Loucy (cell line): ENCODE data around the gene DES.

ENCODE experiments used
- EZH2phosphoT487 ChIP-seq: fragments of 200-600 bp; IDR thresholded peaks from 2 replicates; pipeline ENCODE4 v1.6.1; 2018; ENCODE audit warnings: antibody characterized with exemption, mild to moderate bottlenecking, moderate library complexity, borderline replicate concordance
- TF ChIP-seq, protein P1 (sequence below): fragments of 200-600 bp; sonication (generic); conservative IDR thresholded peaks from 2 replicates; pipeline ENCODE4 v1.5.1; 2014; ENCODE audit warnings: mild to moderate bottlenecking, antibody characterized with exemption, low read length

DNA sequence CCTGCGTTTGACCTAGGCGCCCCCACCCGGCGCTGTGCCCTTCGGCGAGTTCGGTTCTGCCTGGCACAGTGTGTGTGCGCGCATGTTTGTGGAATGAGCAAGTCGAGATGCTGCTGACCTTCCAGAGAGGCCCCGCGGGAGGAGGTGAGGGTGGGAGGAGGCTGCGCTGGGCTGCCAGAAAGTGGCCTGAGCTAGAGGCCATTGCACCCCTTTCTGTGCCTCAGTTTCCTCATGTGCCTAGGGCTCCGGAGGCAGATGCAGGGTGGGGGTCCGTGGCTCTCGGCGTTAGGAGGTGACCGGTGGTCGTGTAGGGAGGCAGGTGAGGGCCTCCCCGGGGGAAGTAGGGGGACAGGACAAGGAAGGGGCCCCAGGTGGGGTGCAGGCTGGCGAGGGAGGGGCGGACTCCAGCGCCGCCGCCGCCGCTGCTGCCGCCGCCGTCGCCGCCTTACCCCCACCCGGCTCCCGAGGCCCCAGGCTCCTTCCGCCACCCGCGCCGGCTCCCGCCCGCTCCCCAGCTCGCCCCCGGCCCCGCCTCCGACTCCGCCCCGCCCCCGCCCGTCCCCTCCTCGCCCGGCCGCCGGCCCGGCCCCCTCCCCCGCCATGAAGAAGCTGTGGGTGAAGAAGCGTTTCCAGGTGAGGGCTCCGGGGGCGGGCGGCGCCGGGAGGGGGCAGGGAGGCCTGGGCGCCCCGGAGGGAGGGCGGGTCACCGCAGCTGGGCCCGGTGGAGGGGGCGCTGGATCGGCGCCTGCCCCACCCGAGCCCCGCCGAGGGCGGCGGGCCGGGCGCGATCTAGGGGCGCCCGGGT lies 23.5 kb downstream of the DES start:
- TF ChIP-seq, protein P1, sequence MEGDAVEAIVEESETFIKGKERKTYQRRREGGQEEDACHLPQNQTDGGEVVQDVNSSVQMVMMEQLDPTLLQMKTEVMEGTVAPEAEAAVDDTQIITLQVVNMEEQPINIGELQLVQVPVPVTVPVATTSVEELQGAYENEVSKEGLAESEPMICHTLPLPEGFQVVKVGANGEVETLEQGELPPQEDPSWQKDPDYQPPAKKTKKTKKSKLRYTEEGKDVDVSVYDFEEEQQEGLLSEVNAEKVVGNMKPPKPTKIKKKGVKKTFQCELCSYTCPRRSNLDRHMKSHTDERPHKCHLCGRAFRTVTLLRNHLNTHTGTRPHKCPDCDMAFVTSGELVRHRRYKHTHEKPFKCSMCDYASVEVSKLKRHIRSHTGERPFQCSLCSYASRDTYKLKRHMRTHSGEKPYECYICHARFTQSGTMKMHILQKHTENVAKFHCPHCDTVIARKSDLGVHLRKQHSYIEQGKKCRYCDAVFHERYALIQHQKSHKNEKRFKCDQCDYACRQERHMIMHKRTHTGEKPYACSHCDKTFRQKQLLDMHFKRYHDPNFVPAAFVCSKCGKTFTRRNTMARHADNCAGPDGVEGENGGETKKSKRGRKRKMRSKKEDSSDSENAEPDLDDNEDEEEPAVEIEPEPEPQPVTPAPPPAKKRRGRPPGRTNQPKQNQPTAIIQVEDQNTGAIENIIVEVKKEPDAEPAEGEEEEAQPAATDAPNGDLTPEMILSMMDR, result no peak
- TF ChIP-seq EZH2phosphoT487, result no peak
